Tibial nerve (tissue), 4 donors: ENCODE measurements around the gene GRHL1. TPM values are rescaled to one million over a fixed set of nuclear protein-coding genes. Genes with fewer than 3 reads are reported as not detected.

ENCODE experiments used
- DNase-seq, 2 donors: peaks; one replicate each; pipeline ENCODE4 v3.0.0-alpha.2; 2019; ENCODE audit warnings: low spot score in 2 of 2
- H3K27ac ChIP-seq, 4 donors: fragments of 200-600 bp; sonication (generic) in 3 of 4; one replicate each; pipeline ENCODE4 v1.5.1; 2017 to 2019; ENCODE audit warnings: mild to moderate bottlenecking in 1 of 4
- H3K27me3 ChIP-seq, 2 donors: fragments of 200-600 bp; sonication (generic) in 1 of 2; one replicate each; pipeline versions ENCODE4 v1.5.1 to v1.6.0; 2017 to 2019
- H3K36me3 ChIP-seq, 3 donors: fragments of 200-600 bp; sonication (generic); one replicate each; pipeline ENCODE4 v1.5.1; 2018 to 2019
- H3K4me1 ChIP-seq, 4 donors: fragments of 200-600 bp; sonication (generic) in 3 of 4; one replicate each; pipeline ENCODE4 v1.5.1; 2017 to 2019
- H3K4me3 ChIP-seq, 4 donors: fragments of 200-600 bp; sonication (generic) in 3 of 4; one replicate each; pipeline ENCODE4 v1.5.1; 2017 to 2019; ENCODE audit warnings: mild to moderate bottlenecking in 1 of 4, moderate library complexity in 1 of 4
- H3K9me3 ChIP-seq, 4 donors: fragments of 200-600 bp; sonication (generic) in 3 of 4; one replicate each; pipeline ENCODE4 v1.5.1; 2017 to 2019
- CTCF ChIP-seq, 5 experiments: fragments of 200-600 bp in 3 of 5; fragments of 450-650 bp in 2 of 5; sonication (generic) in 3 of 5; IDR thresholded peaks; one replicate each; pipeline ENCODE4 v1.5.1; 2016 to 2019; ENCODE audit warnings: antibody characterized with exemption in 5 of 5, mild to moderate bottlenecking in 3 of 5, moderate library complexity in 2 of 5
- EP300 ChIP-seq, 2 donors: sonication (generic); formaldehyde crosslinking; IDR thresholded peaks; one replicate each; pipeline ENCODE4 v1.6.1; 2017; ENCODE audit warnings: antibody characterized with exemption in 2 of 2, mild to moderate bottlenecking in 1 of 2
- POLR2A ChIP-seq, 2 donors: fragments of 450-650 bp; IDR thresholded peaks; one replicate each; pipeline ENCODE4 v1.6.1; 2017; ENCODE audit warnings: antibody characterized with exemption in 2 of 2, mild to moderate bottlenecking in 2 of 2, moderate library complexity in 2 of 2
- WGBS, 2 donors: methylation state at CpG; one replicate each; pipeline ENCODE4 v1.1.5; 2018; 5-methylcytosine and 5-hydroxymethylcytosine counted together
- total RNA-seq, 4 donors: library from RNA; depleted of rRNA; stranded (reverse); fragments of >200 nt; gene quantifications; one replicate each; pipeline ENCODE4 v1.1.0, GENCODE V29; 2016

The GRHL1 gene
- total RNA-seq, 4 donors from 2014 or later: 0.66 to 4.2 (median 2.3) TPM; not detected in 1

GRCh38 chr2:9968553-9969497 lies 17.3 kb downstream of the GRHL1 start:
- Histone ChIP-seq H3K4me3 (no peak overlapping the region), H3K4me1 (peaks cover 0 to 12% (median 0%) of the 10 kb centered on the region in 4 donors), H3K27me3 (no peaks in the 10 kb centered on the region), H3K9me3 (no peaks in the 10 kb centered on the region), H3K27ac (no peak overlapping the region), H3K36me3 (no peaks in the 10 kb centered on the region)
- DNase-seq: no peak
- WGBS, 2 donors: 85 to 87% methylated on average over 10 of the region's 10 CpGs
- TF ChIP-seq POLR2A (IDR thresholded peaks at IDR 0.05): no peak
- no peak for TF ChIP-seq EP300 (IDR thresholded peaks at IDR 0.05)
- no peak for TF ChIP-seq CTCF (IDR thresholded peaks at IDR 0.05)

- no peaks in the 10 kb centered on the region for H3K36me3 ChIP-seq
- WGBS, 2 donors: 71 to 74% methylated on average over 12 of the region's 12 CpGs
- H3K4me3 ChIP-seq: no peak overlapping the region
- no peak for DNase-seq
- TF ChIP-seq EP300 (IDR thresholded peaks at IDR 0.05): no peak
- TF ChIP-seq POLR2A (IDR thresholded peaks at IDR 0.05): no peak
- no peak for TF ChIP-seq CTCF (IDR thresholded peaks at IDR 0.05)
- H3K4me1 ChIP-seq: peaks cover 0 to 16% (median 0%) of the 10 kb centered on the region in 4 donors
- no peaks in the 10 kb centered on the region for H3K27me3 ChIP-seq
- peak overlapping the region in 1 of 4 donors; percentile 32 for H3K27ac ChIP-seq
- H3K9me3 ChIP-seq: no peaks in the 10 kb centered on the region
Observed at GRCh38 chr2:9970200-9971044, 18.9 kb downstream of the GRHL1 start.

GRCh38 chr2:9971105-9971818 lies 19.8 kb downstream of the GRHL1 start:
- 80 to 82% methylated on average over 9 of the region's 9 CpGs for WGBS, 2 donors
- H3K27ac ChIP-seq: no peak overlapping the region
- H3K9me3 ChIP-seq: no peaks in the 10 kb centered on the region
- H3K4me3 ChIP-seq: no peak overlapping the region
- no peaks in the 10 kb centered on the region for H3K27me3 ChIP-seq
- no peaks in the 10 kb centered on the region for H3K36me3 ChIP-seq
- TF ChIP-seq POLR2A (IDR thresholded peaks at IDR 0.05): no peak
- no peak for TF ChIP-seq CTCF (IDR thresholded peaks at IDR 0.05)
- TF ChIP-seq EP300 (IDR thresholded peaks at IDR 0.05): no peak
- peaks cover 0 to 24% (median 0%) of the 10 kb centered on the region in 4 donors for H3K4me1 ChIP-seq
- DNase-seq: no peak

- Histone ChIP-seq H3K27ac (no peak overlapping the region), H3K4me1 (peaks cover 0 to 28% (median 0%) of the 10 kb centered on the region in 4 donors)
Observed at GRCh38 chr2:9971890-9972289, 20.4 kb downstream of the GRHL1 start.

More at GRCh38 chr2:9971890-9972289, 20.4 kb downstream of the GRHL1 start:
- no peaks in the 10 kb centered on the region for H3K36me3 ChIP-seq
- WGBS, 2 donors: 96% methylated on average over 6 of the region's 6 CpGs
- TF ChIP-seq POLR2A (IDR thresholded peaks at IDR 0.05) (no peak), CTCF (IDR thresholded peaks at IDR 0.05) (no peak), EP300 (IDR thresholded peaks at IDR 0.05) (no peak)
- H3K9me3 ChIP-seq: no peaks in the 10 kb centered on the region
- no peaks in the 10 kb centered on the region for H3K27me3 ChIP-seq
- DNase-seq: no peak
- H3K4me3 ChIP-seq: no peak overlapping the region
